H9 (cell line): ENCODE measurements around the gene CDK12. TPM values are rescaled to one million over a fixed set of nuclear protein-coding genes. Genes with fewer than 3 reads are reported as not detected.

Experiments used
- DNase-seq: peaks from one replicate; pipeline ENCODE4 v3.0.0-alpha.2; 2017
- H2AFZ ChIP-seq: one replicate; pipeline ENCODE4 v1.6.1; 2013; ENCODE audit warnings: mild to moderate bottlenecking, low read length, control low read depth, moderate library complexity
- H2AK5ac ChIP-seq: 2 replicates; pipeline ENCODE4 v1.6.1; 2013; ENCODE audit warnings: low read length, control low read depth, mixed read lengths; ENCODE audit not compliant: insufficient read length
- H2BK120ac ChIP-seq: one replicate; pipeline ENCODE4 v1.6.1; 2013; ENCODE audit warnings: low read depth, mild to moderate bottlenecking, low read length, control low read depth, inconsistent platforms; ENCODE audit not compliant: poor library complexity, severe bottlenecking
- H2BK12ac ChIP-seq: 2 replicates; pipeline ENCODE4 v1.6.1; 2013; ENCODE audit warnings: low read length, control low read depth, mixed read lengths, low read depth; ENCODE audit not compliant: insufficient read length
- H2BK15ac ChIP-seq: 2 replicates; pipeline ENCODE4 v1.6.1; 2013; ENCODE audit warnings: low read depth, low read length, control low read depth
- H2BK20ac ChIP-seq: one replicate; pipeline ENCODE4 v1.6.1; 2013; ENCODE audit warnings: low read depth, mild to moderate bottlenecking, low read length, control low read depth, inconsistent platforms; ENCODE audit not compliant: poor library complexity, severe bottlenecking
- H2BK5ac ChIP-seq: 2 replicates; pipeline ENCODE4 v1.6.1; 2013; ENCODE audit warnings: low read length, control low read depth, mixed read lengths; ENCODE audit not compliant: insufficient read length
- H3K14ac ChIP-seq: 2 replicates; pipeline ENCODE4 v1.6.1; 2013; ENCODE audit warnings: low read length, control low read depth; ENCODE audit not compliant: insufficient read depth
- H3K18ac ChIP-seq: 2 replicates; pipeline ENCODE4 v1.6.1; 2013; ENCODE audit warnings: low read depth, mild to moderate bottlenecking, mixed read lengths, low read length, control low read depth; ENCODE audit not compliant: insufficient read length
- H3K23ac ChIP-seq: 2 replicates; pipeline ENCODE4 v1.6.1; 2013; ENCODE audit warnings: low read length, control low read depth, mixed read lengths, low read depth; ENCODE audit not compliant: insufficient read length
- H3K23me2 ChIP-seq: 2 replicates; pipeline ENCODE4 v1.6.1; 2013; ENCODE audit warnings: low read depth, mild to moderate bottlenecking, mixed read lengths, low read length, control low read depth; ENCODE audit not compliant: insufficient read length, poor library complexity, severe bottlenecking
- H3K27ac ChIP-seq: 2 replicates; pipeline ENCODE4 v1.5.1; 2013; ENCODE audit warnings: low read length, control low read depth, mixed read lengths, low read depth; ENCODE audit not compliant: insufficient read length
- H3K27me3 ChIP-seq: 2 replicates; pipeline ENCODE4 v1.6.1; 2013; ENCODE audit warnings: low read length, control low read depth, inconsistent platforms; ENCODE audit not compliant: insufficient read depth
- H3K4ac ChIP-seq: 2 replicates; pipeline ENCODE4 v1.6.1; 2013; ENCODE audit warnings: low read depth, mild to moderate bottlenecking, control low read depth, inconsistent platforms, low read length, moderate library complexity
- H3K4me1 ChIP-seq: 2 replicates; pipeline ENCODE4 v1.6.1; 2013; ENCODE audit warnings: low read length, control low read depth, inconsistent platforms; ENCODE audit not compliant: insufficient read depth
- H3K4me2 ChIP-seq: 2 replicates; pipeline ENCODE4 v1.6.1; 2013; ENCODE audit warnings: low read length, control low read depth, mixed read lengths; ENCODE audit not compliant: insufficient read length, insufficient read depth
- H3K56ac ChIP-seq: 2 replicates; pipeline ENCODE4 v1.6.1; 2013; ENCODE audit warnings: low read depth, mild to moderate bottlenecking, mixed read lengths, low read length, control low read depth; ENCODE audit not compliant: insufficient read length
- H3K79me1 ChIP-seq: 2 replicates; pipeline ENCODE4 v1.6.1; 2013; ENCODE audit warnings: low read depth, mild to moderate bottlenecking, moderate library complexity, low read length, control low read depth, inconsistent platforms; ENCODE audit not compliant: insufficient read depth, poor library complexity, severe bottlenecking
- H3K79me2 ChIP-seq: 2 replicates; pipeline ENCODE4 v1.6.1; 2013; ENCODE audit warnings: low read length, control low read depth, inconsistent platforms; ENCODE audit not compliant: insufficient read depth
- H3K9ac ChIP-seq: 2 replicates; pipeline ENCODE4 v1.6.1; 2013; ENCODE audit warnings: low read length, control low read depth, mixed read lengths; ENCODE audit not compliant: insufficient read length; ENCODE audit errors: extremely low read depth
- H3K9me3 ChIP-seq: one replicate; pipeline ENCODE4 v1.6.1; 2013; ENCODE audit warnings: low read depth, low read length, inconsistent platforms; ENCODE audit not compliant: control insufficient read depth
- H3T11ph ChIP-seq: one replicate; pipeline ENCODE4 v1.6.1; 2013; ENCODE audit warnings: mild to moderate bottlenecking, low read length, control low read depth, inconsistent platforms
- H4K20me1 ChIP-seq: one replicate; pipeline ENCODE4 v1.6.1; 2013; ENCODE audit not compliant: control insufficient read depth, insufficient read length, insufficient read depth
- H4K5ac ChIP-seq: 2 replicates; pipeline ENCODE4 v1.6.1; 2013; ENCODE audit warnings: low read depth, mild to moderate bottlenecking, mixed read lengths, low read length, control low read depth; ENCODE audit not compliant: insufficient read length
- H4K8ac ChIP-seq: replicated peaks from 2 replicates; pipeline ENCODE4 v1.6.1; 2013; ENCODE audit warnings: low read length, control low read depth, mixed read lengths, low read depth; ENCODE audit not compliant: insufficient read length
- H4K91ac ChIP-seq: 2 replicates; pipeline ENCODE4 v1.6.1; 2013; ENCODE audit warnings: low read depth, mild to moderate bottlenecking, moderate library complexity, mixed read lengths, low read length, control low read depth; ENCODE audit not compliant: insufficient read length
- H3K27ac Mint-ChIP-seq, 3 experiments: 2 replicates in 2 of 3; 3 replicates in 1 of 3; pipeline ENCODE4 v1.8.0; 2020 to 2021; ENCODE audit warnings: mixed read lengths in 3 of 3, mild to moderate bottlenecking in 1 of 3, moderate library complexity in 1 of 3
- H3K27me3 Mint-ChIP-seq: 2 replicates; pipeline ENCODE4 v1.8.0; 2021; ENCODE audit warnings: low read depth, mild to moderate bottlenecking, moderate library complexity, mixed read lengths
- H3K36me3 Mint-ChIP-seq, 3 experiments: 2 replicates in 2 of 3; 3 replicates in 1 of 3; pipeline ENCODE4 v1.8.0; 2020 to 2021; ENCODE audit warnings: low read depth in 3 of 3, mixed read lengths in 3 of 3; ENCODE audit not compliant: insufficient read depth in 1 of 3
- H3K4me1 Mint-ChIP-seq, 2 experiments: 2 replicates each; pipeline ENCODE4 v1.8.0; 2020; ENCODE audit warnings: mixed read lengths in 2 of 2
- H3K4me3 Mint-ChIP-seq, 2 experiments: 2 replicates in 1 of 2; 3 replicates in 1 of 2; pipeline ENCODE4 v1.8.0; 2020 to 2021; ENCODE audit warnings: mild to moderate bottlenecking in 2 of 2, mixed read lengths in 2 of 2, moderate library complexity in 1 of 2
- H3K9me3 Mint-ChIP-seq, 2 experiments: 2 replicates in 1 of 2; 3 replicates in 1 of 2; pipeline ENCODE4 v1.8.0; 2020; ENCODE audit warnings: mild to moderate bottlenecking in 2 of 2, mixed read lengths in 2 of 2, moderate library complexity in 1 of 2
- WGBS: extraction: QIAGEN DNeasy Blood & Tissue Kit; methylation state at CpG from one replicate; pipeline ENCODE4 v1.1.7; 2013; ENCODE audit warnings: missing lambda C conversion rate, low lambda C conversion rate, mixed read lengths; ENCODE audit not compliant: insufficient read length; ENCODE audit errors: extremely low coverage; 5-methylcytosine and 5-hydroxymethylcytosine counted together
- total RNA-seq: library from RNA; stranded (reverse); gene quantifications from 2 replicates; pipeline ENCODE4 v1.2.1, GENCODE V29; 2021
- TF ChIP-seq, protein P1 (sequence below): fragments of 200-600 bp; sonication (generic); conservative IDR thresholded peaks from 3 replicates; pipeline ENCODE4 v1.8.0; 2021; ENCODE audit warnings: antibody characterized with exemption, mild to moderate bottlenecking

Gene CDK12
- total RNA-seq, 1 experiment from 2014 or later = 87.6 TPM

DNA sequence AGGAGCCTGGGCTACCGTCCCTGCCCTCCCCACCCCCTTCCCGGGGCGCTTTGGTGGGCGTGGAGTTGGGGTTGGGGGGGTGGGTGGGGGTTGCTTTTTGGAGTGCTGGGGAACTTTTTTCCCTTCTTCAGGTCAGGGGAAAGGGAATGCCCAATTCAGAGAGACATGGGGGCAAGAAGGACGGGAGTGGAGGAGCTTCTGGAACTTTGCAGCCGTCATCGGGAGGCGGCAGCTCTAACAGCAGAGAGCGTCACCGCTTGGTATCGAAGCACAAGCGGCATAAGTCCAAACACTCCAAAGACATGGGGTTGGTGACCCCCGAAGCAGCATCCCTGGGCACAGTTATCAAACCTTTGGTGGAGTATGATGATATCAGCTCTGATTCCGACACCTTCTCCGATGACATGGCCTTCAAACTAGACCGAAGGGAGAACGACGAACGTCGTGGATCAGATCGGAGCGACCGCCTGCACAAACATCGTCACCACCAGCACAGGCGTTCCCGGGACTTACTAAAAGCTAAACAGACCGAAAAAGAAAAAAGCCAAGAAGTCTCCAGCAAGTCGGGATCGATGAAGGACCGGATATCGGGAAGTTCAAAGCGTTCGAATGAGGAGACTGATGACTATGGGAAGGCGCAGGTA lies 762 bp downstream of the CDK12 start:
- no peaks in the 10 kb centered on the region for H3K9me3 ChIP-seq
- H4K20me1 ChIP-seq = peaks cover 2% of the 10 kb centered on the region
- peak overlapping the region; percentile 77 for H3K27ac ChIP-seq
- no peak overlapping the region for H2AFZ ChIP-seq
- no peaks in the 10 kb centered on the region; the same call in 1 of the 2 replicates for H3K4me1 ChIP-seq
- H3K23me2 ChIP-seq = peaks cover 13% of the 10 kb centered on the region
- H2BK120ac ChIP-seq = no peak overlapping the region
- Mint-ChIP-seq H3K9me3 (peaks cover 0 to 3% of the 10 kb centered on the region in 2 experiments; a peak in 1 of 5 replicates), H3K27me3 (no peaks in the 10 kb centered on the region; the same call in 1 of the 2 replicates), H3K36me3 (peaks cover 1 to 21% (median 20%) of the 10 kb centered on the region in 3 experiments; a peak in 5 of 7 replicates), H3K4me3 (peak overlapping the region; percentile 85 to 96), H3K4me1 (peaks cover 14 to 23% of the 10 kb centered on the region in 2 experiments), H3K27ac (peak overlapping the region in 2 of 3 experiments; percentile 95 to 97; a peak in 5 of 7 replicates)
- H3K18ac ChIP-seq = no peak overlapping the region
- no peak overlapping the region for H4K91ac ChIP-seq
- H4K5ac ChIP-seq = no peak overlapping the region
- H2AK5ac ChIP-seq = no peak overlapping the region
- H3K79me2 ChIP-seq = peaks cover 27% of the 10 kb centered on the region; the same call in 1 of the 2 replicates
- H3K79me1 ChIP-seq = peaks cover 2% of the 10 kb centered on the region
- peak overlapping the region; percentile 99 for H3K14ac ChIP-seq
- no CpG with 5 or more reads among the region's 34 CpGs for WGBS
- no peak overlapping the region for H2BK20ac ChIP-seq
- no peak overlapping the region for H2BK15ac ChIP-seq
- H3K4ac ChIP-seq = no peak overlapping the region
- H2BK12ac ChIP-seq = no peak overlapping the region
- H4K8ac ChIP-seq = no peak overlapping the region
- no peak overlapping the region for H3T11ph ChIP-seq
- peak overlapping the region; percentile 76 for H3K56ac ChIP-seq
- H3K23ac ChIP-seq = no peak overlapping the region
- H3K27me3 ChIP-seq = no peaks in the 10 kb centered on the region
- H3K4me2 ChIP-seq = peak overlapping the region; percentile 94
- peak overlapping the region; percentile 99 for H3K9ac ChIP-seq
- H2BK5ac ChIP-seq = peak overlapping the region; percentile 47
- TF ChIP-seq, protein P1, sequence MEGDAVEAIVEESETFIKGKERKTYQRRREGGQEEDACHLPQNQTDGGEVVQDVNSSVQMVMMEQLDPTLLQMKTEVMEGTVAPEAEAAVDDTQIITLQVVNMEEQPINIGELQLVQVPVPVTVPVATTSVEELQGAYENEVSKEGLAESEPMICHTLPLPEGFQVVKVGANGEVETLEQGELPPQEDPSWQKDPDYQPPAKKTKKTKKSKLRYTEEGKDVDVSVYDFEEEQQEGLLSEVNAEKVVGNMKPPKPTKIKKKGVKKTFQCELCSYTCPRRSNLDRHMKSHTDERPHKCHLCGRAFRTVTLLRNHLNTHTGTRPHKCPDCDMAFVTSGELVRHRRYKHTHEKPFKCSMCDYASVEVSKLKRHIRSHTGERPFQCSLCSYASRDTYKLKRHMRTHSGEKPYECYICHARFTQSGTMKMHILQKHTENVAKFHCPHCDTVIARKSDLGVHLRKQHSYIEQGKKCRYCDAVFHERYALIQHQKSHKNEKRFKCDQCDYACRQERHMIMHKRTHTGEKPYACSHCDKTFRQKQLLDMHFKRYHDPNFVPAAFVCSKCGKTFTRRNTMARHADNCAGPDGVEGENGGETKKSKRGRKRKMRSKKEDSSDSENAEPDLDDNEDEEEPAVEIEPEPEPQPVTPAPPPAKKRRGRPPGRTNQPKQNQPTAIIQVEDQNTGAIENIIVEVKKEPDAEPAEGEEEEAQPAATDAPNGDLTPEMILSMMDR = no peak
- peak; percentile 41 for DNase-seq
